ENCODE results near the gene LRRFIP1. TPM values are rescaled to one million over a fixed set of nuclear protein-coding genes. Genes with fewer than 3 reads are reported as not detected.

Gene LRRFIP1
- total RNA-seq, 1 donor from 2014 or later = 157 TPM

- DNase-seq (ENCODE audit: low spot score) = no peak
- intact Hi-C loops (cut with DNase I) = no loop called here
These were observed 81.6 kb downstream of the LRRFIP1 start for GRCh38 chr2:237708961-237709360.

DNA sequence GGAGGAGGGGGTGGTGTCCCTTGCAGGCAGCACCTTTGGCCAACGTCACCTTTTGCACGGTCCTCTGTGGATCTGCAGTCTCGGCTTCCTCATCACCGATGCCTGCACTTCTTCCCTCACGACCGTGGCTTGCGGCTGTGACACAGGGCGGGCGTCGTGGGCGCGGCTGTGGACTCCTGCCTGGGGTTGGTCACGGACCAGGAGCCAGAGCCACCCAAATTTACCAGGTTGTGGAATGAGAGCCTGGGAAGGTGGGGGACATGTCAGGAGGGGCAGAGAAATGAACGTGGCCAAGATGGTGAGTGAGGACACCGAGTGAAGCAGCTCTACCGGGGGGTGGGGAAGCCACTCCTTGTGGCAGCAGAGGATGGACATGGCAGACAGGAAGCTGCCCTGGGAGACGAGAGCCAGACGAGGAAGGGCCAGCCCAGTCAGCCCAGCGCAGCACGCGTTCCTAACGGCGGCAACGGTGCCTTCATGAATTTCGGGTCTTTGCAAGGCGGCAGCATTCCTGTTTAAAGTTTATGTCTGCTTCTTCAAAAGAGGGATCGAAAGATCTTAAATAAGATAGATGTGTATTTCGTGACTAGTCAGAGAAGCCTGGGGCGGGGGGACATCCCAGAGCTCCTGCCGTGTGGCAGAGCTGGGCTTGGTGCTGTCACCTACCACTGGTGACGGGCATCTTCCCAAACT, 84.2 kb downstream of the LRRFIP1 start:
- no peak for DNase-seq (ENCODE audit: low spot score)
- intact Hi-C loops (cut with DNase I) = no loop called here

DNA sequence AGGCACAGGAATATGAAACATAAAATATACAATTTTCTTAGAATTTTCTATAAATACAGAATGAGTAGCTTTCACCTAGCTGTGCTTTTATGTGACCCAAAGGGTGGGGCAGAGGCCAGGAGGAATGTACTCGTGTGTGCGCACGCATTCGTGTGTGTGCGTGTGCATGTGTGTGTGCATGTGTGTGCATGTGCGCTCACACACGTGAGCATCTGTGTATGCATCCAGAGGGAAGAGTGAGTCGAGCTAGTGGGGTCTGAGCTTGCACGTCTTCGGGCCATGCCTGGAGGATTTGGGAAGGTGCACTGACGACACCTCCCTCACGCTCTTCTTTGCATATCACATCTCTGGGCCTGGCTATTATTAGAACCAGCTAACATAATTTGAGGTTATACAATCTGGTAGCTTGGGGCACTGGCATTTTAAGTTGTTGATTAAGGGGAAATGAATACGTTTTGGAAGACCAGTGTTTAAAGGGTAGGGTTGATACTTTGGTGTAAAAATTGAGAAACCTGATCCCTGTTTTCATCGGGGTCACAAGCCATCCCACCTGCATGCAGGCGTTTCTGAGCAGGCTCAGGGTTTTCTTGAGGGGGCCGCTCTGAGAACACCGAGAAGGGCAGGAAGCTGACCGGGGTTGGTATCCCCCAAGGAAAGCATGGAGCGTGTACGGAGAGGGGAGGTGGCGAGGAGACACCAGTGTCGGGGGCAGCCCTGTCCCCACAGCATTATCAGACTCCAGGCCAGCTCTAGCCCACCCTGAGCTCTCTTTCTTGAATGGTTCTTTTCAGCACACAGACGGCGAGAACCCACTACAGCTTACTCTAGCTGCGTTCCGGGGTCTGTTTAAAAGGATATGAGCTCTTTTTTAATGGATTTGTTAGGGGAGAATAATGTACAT, 85.3 kb downstream of the LRRFIP1 start:
- intact Hi-C loops (cut with DNase I) = no loop called here
- DNase-seq (ENCODE audit: low spot score) = no peak

DNA sequence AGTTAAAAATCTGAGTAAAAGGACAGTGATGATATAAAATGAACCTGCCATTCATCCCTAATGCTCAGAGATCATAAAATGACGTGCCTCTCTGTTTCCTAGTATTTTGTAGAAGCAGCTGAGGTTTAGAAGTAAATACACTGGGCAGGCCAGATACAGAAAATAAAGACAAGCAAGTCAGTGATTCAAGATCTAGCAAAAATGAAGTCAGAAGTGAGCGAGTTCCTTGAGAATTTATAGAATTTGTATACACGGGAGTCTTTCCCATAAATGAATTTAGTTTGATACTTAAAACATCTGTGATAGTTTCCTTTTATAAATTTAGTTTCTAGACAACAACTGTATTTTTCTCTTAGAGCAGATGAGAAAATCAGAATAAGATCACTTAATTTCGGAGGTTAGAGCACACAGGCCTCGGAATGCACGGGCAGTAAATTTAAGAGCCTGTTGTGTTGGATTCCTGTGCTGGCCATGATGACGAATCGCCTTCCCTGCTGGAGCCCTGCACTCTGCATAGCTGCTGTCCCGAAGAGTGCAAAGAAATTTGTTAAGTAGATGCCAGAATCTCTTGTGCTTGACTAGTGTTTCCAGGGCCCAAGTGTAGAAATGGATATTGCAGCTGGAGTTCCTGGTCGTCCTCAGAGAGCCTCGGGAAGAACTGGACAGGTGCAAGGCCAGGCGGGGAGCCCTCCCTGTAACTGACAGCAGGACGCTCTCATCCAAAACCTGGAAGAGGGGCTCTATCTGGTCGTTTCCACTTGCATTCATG, 87.5 kb downstream of the LRRFIP1 start:
- no peak for DNase-seq (ENCODE audit: low spot score)
- intact Hi-C loops (cut with DNase I) = no loop called here

- no peak for DNase-seq (ENCODE audit: low spot score)
- intact Hi-C loops (cut with DNase I) = no loop called here
These were observed 88.1 kb downstream of the LRRFIP1 start for GRCh38 chr2:237715459-237715947.

- no peak for DNase-seq (ENCODE audit: low spot score)
- intact Hi-C loops (cut with DNase I) = no loop called here
These were observed 88.6 kb downstream of the LRRFIP1 start for GRCh38 chr2:237716011-237716410.

DNA sequence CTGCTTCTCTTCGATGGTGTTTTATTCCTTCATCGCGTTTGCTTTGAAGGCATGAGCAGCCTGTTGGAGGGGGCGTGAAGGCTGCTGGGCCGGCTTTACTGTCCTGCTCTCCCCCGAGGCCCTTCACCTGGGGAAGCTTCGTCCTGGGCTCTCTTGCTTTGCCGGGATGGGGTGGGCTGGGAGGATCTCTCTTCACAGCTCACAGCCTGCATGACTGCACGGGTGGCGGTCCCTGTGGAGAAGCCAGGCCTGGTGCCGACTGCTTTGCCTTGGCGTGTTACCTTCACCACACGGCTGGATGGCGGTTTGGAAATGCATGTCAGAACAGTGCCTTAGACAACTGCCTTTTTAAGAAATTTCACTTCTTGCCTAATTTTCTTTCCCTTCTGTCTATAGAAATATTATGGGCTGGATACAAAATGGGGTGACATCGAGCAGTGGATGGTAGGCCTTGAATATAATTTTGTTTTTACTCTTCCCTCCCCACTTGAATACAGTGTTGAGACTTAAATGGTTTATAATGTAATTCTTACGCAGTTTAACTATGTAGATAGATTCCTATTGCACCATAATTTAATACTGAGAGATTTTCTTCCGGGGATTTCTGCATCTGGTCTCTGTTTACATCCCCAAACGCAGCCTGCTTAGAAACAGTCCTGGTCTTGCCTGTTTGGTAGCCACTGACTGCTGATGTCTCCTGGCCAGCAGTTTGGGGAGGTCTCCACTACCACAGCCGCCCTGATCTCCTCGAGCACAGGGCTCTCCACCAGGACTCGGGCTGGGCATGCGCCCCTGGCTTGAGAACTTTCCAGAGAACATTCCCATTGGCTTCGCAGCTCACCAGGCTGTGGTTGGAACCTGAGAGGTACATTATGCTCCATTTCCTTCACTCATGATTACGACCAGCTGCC, 90.2 kb downstream of the LRRFIP1 start:
- intact Hi-C loops (cut with DNase I) = no loop called here
- no peak for DNase-seq (ENCODE audit: low spot score)

DNA sequence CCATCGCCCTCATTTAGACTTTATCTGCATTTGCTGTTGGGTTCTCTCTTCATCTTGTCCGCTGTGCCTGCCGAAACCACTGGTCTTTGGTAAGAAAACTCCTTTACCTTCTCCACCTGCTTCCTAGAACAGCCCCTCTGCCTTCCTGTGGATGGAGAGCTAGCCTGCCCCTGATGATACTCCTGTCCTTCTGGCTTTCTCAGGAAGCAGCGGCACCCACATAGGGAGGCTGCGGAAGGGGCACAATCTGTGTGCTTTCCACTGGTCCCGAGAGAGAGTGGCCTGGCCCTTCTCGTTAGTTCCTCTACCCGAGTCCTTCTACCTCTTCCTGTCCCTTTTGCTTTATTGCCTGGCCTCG, 90.9 kb downstream of the LRRFIP1 start:
- no peak for DNase-seq (ENCODE audit: low spot score)
- intact Hi-C loops (cut with DNase I) = no loop called here

GRCh38 chr2:237720444-237720843, 93.1 kb downstream of the LRRFIP1 start:
- no peak for DNase-seq (ENCODE audit: low spot score)
- intact Hi-C loops (cut with DNase I) = no loop called here

- intact Hi-C loops (cut with DNase I) = no loop called here
- no peak for DNase-seq (ENCODE audit: low spot score)
These were observed 93.6 kb downstream of the LRRFIP1 start for GRCh38 chr2:237720957-237721356.

GRCh38 chr2:237721458-237721857, 94.1 kb downstream of the LRRFIP1 start:
- no peak for DNase-seq (ENCODE audit: low spot score)
- intact Hi-C loops (cut with DNase I) = no loop called here

DNA sequence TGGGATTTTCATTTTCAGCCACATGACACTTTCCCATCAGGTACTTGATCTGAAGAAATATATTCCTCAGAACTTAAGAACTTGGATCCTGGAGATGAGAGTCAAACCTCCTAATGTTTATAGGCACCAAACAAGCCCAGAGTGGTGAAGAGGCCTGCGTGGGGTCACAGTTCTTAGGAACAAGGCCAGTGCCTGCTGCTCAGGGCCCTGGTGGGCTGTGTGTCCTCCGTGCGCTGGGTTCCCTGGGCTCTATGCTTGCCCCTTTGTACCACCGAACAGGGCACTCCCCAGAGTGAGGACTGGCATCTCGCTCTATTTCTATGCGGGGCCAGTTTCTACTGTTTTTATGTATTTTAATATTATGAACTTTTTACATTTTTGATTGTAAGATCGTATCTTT, 95.2 kb downstream of the LRRFIP1 start:
- intact Hi-C loops (cut with DNase I) = no loop called here

GRCh38 chr2:237723023-237723422, 95.6 kb downstream of the LRRFIP1 start:
- intact Hi-C loops (cut with DNase I) = no loop called here
- no peak for DNase-seq (ENCODE audit: low spot score)

More for the DNA sequence above, 95.2 kb downstream of the LRRFIP1 start:
- DNase-seq (ENCODE audit: low spot score) = peak; percentile 53

GRCh38 chr2:237723602-237724001, 96.2 kb downstream of the LRRFIP1 start:
- intact Hi-C loops (cut with DNase I) = no loop called here
- peak; percentile 74 for DNase-seq (ENCODE audit: low spot score)

GRCh38 chr2:237724811-237725478, 97.6 kb downstream of the LRRFIP1 start:
- intact Hi-C loops (cut with DNase I) = no loop called here
- DNase-seq (ENCODE audit: low spot score) = peak; percentile 33

- intact Hi-C loops (cut with DNase I) = no loop called here
- peak; percentile 82 for DNase-seq (ENCODE audit: low spot score)
These were observed 98.3 kb downstream of the LRRFIP1 start for GRCh38 chr2:237725661-237726060.

DNA sequence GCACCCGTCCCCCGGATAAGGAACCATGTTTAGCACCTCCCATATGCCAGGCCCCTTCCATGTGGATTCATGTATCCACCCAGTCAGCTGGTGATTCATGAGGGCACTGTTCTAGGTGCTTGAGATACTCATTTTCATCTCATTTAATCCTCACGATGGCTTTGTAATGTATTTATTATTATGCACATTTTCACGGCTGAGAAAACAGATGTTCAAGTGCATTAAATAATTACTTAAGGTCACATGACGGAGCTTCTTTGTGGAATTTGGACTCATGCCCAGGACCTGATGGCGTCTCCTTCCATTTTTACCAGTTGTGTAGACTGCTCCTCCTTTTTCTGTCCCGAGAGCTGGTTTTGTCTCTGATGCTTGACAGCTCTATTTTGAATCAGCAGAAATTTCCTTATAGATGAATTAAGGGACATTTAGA, 99.0 kb downstream of the LRRFIP1 start:
- DNase-seq (ENCODE audit: low spot score) = peak; percentile 49
- intact Hi-C loops (cut with DNase I) = no loop called here

- DNase-seq (ENCODE audit: low spot score) = peak; percentile 74
- intact Hi-C loops (cut with DNase I) = no loop called here
These were observed 100.0 kb downstream of the LRRFIP1 start for GRCh38 chr2:237727363-237727762.

Data from cardiac septum (tissue), 1 donor.